Stimulated activated naive CD8-positive, alpha-beta T cell treated with anti-CD3 and anti-CD28 coated beads, Interleukin-15, amount 100 ng/mL, for 72 hours (primary cell): ENCODE measurements around the gene NPR3.

Experiments
- ATAC-seq: fragments of 150-1000 bp; cut with Tn5 transposase; 2 replicates; pipeline ENCODE4 v1.10.0; 2021; ENCODE audit warnings: mild to moderate bottlenecking, moderate library complexity
- DNase-seq, 2 donors: peaks; one replicate each; pipeline ENCODE4 v3.0.0; 2021 to 2022
- H3K27ac Mint-ChIP-seq, 2 donors: one replicate each; pipeline ENCODE4 v1.8.0; 2022; ENCODE audit warnings: mild to moderate bottlenecking in 2 of 2, mixed read lengths in 2 of 2, moderate library complexity in 2 of 2
- H3K27me3 Mint-ChIP-seq: one replicate; pipeline ENCODE4 v1.8.0; 2022; ENCODE audit warnings: mixed read lengths
- H3K4me1 Mint-ChIP-seq: one replicate; pipeline ENCODE4 v1.8.0; 2022; ENCODE audit warnings: mild to moderate bottlenecking, mixed read lengths
- H3K4me3 Mint-ChIP-seq, 2 donors: one replicate each; pipeline ENCODE4 v1.8.0; 2022; ENCODE audit warnings: mild to moderate bottlenecking in 2 of 2, mixed read lengths in 2 of 2, moderate library complexity in 1 of 2
- H3K9me3 Mint-ChIP-seq, 2 donors: one replicate each; pipeline ENCODE4 v1.8.0; 2022; ENCODE audit warnings: mixed read lengths in 2 of 2

NPR3 gene

GRCh38 chr5:32770444-32770843 lies 59.3 kb downstream of the NPR3 start:
- H3K4me1 Mint-ChIP-seq, result no peaks in the 10 kb centered on the region
- H3K9me3 Mint-ChIP-seq, result peaks cover 0 to 6% of the 10 kb centered on the region in 2 donors
- ATAC-seq, result no peak
- H3K4me3 Mint-ChIP-seq, result no peak overlapping the region
- DNase-seq, result no peak
- H3K27ac Mint-ChIP-seq, result no peak overlapping the region
- H3K27me3 Mint-ChIP-seq, result no peaks in the 10 kb centered on the region

DNA sequence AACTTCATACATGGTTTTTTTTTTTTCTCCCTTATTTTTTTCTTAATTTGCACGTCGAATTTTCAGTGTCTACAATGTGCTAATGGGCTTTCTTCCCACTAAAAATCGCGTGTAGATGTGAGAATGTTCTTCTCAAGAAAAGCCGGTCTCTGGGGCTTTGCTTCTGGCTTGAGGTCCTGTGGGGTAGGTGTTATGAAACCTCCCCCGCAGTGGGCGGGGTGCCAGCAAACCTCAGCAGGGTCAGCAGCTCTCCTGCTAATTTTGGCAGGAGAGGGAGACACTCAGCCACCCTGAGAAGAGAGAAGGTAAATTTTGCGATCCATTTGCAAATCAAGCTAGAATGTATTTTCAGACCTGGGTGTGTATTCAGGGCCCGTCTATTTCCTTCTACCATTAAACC lies 59.9 kb downstream of the NPR3 start:
- DNase-seq (no peak), ATAC-seq (no peak)
- Mint-ChIP-seq H3K4me1 (no peaks in the 10 kb centered on the region), H3K4me3 (no peak overlapping the region), H3K27ac (no peak overlapping the region), H3K9me3 (peaks cover 0 to 6% of the 10 kb centered on the region in 2 donors), H3K27me3 (no peaks in the 10 kb centered on the region)

- no peak overlapping the region for H3K27ac Mint-ChIP-seq
- no peak overlapping the region for H3K4me3 Mint-ChIP-seq
- H3K9me3 Mint-ChIP-seq, result peaks cover 0 to 6% of the 10 kb centered on the region in 2 donors
- no peaks in the 10 kb centered on the region for H3K27me3 Mint-ChIP-seq
- no peaks in the 10 kb centered on the region for H3K4me1 Mint-ChIP-seq
- no peak for ATAC-seq
- DNase-seq, result no peak
Observed at GRCh38 chr5:32773944-32774343, 62.8 kb downstream of the NPR3 start.

DNA sequence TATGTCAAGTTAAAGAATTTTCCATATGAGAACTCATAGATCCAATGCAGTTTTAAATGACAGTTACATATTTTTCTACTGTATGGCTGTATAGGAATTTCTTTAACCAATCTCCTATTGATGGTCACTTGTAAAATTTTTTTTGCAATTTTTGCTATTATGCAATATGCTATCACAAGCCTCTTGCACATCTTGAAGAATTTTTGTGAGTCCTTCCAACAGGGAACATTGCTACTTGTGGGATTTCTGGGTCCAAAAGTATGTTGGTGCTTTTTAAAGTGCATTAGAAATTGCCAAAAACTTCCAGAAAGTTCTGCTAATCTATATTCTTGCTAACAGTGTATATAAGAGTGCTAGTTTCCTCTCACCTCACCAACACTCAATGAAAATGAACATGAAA lies 65.1 kb downstream of the NPR3 start:
- peaks cover 0 to 6% of the 10 kb centered on the region in 2 donors for H3K9me3 Mint-ChIP-seq
- no peaks in the 10 kb centered on the region for H3K4me1 Mint-ChIP-seq
- H3K27ac Mint-ChIP-seq, result no peak overlapping the region
- no peak overlapping the region for H3K4me3 Mint-ChIP-seq
- H3K27me3 Mint-ChIP-seq, result no peaks in the 10 kb centered on the region
- no peak for ATAC-seq
- DNase-seq, result no peak

- DNase-seq (no peak), ATAC-seq (no peak)
- H3K9me3 Mint-ChIP-seq, result peaks cover 0 to 6% of the 10 kb centered on the region in 2 donors
- H3K27ac Mint-ChIP-seq, result no peak overlapping the region
- no peaks in the 10 kb centered on the region for H3K27me3 Mint-ChIP-seq
- no peaks in the 10 kb centered on the region for H3K4me1 Mint-ChIP-seq
- H3K4me3 Mint-ChIP-seq, result no peak overlapping the region
Observed at GRCh38 chr5:32777222-32777621, 66.1 kb downstream of the NPR3 start.

DNA sequence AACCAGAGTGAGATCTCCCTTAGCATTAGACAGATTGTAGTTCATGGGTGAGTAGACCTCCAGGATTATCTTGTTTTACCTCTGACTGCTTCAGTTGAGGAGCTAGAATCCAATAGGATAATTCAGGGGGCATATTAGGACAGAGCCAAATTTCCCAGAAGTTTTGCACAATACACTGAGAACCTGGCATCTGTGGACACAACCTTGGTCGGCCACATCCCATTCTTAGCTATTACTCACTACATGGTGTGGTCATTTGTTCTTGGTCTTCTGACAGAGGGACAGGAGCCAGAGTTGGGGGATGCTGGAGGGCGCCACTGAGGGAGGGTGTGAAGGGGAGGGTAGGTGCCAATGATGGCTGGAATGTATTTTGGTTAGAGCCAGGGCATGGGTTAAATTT lies 66.6 kb downstream of the NPR3 start:
- Mint-ChIP-seq H3K4me1 (no peaks in the 10 kb centered on the region), H3K27me3 (no peaks in the 10 kb centered on the region), H3K27ac (no peak overlapping the region), H3K4me3 (no peak overlapping the region), H3K9me3 (peaks cover 0 to 6% of the 10 kb centered on the region in 2 donors)
- no peak for DNase-seq
- ATAC-seq, result no peak

DNA sequence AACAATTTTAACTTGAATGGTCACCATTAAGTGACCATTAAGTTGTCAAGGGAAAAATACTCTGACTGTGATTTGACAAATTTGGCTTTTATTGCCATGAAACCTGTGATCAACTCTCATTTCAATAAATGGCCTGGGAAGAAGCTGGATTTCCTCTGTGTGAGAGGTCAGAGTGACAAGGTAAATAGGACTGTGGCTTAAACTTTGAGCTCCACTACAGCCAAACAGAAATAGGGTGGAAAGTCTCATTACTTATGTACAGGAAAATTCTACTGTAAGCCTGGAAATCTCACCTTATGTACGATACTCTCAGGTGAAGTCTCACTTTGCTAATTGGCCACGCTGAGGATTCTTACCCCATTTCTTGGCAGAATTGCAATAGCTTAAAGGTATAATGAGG lies 67.3 kb downstream of the NPR3 start:
- Mint-ChIP-seq H3K4me3 (no peak overlapping the region), H3K4me1 (no peaks in the 10 kb centered on the region), H3K27ac (no peak overlapping the region), H3K9me3 (peaks cover 0 to 6% of the 10 kb centered on the region in 2 donors), H3K27me3 (no peaks in the 10 kb centered on the region)
- DNase-seq (no peak), ATAC-seq (no peak)

- no peaks in the 10 kb centered on the region for H3K4me1 Mint-ChIP-seq
- H3K4me3 Mint-ChIP-seq, result no peak overlapping the region
- H3K27ac Mint-ChIP-seq, result no peak overlapping the region
- H3K9me3 Mint-ChIP-seq, result no peaks in the 10 kb centered on the region
- DNase-seq (no peak), ATAC-seq (no peak)
- no peaks in the 10 kb centered on the region for H3K27me3 Mint-ChIP-seq
Observed at GRCh38 chr5:32779754-32780415, 68.8 kb downstream of the NPR3 start.

DNA sequence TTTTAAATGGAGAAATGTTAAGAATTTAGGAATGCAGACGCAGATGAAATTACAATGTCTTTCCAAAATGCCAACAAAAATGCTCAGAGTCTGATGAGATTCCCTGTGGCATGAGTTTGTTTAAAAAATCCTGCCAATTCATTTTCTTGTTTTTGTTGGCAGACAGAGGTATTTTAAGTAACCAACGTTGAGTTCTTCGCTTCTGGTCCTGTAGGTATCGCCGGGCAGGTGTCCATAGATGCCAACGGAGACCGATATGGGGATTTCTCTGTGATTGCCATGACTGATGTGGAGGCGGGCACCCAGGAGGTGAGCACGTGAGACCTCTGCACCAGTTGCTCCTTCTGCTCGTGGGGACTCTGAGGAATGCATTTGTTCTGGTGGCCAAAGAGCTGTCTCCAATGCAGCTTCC lies 69.4 kb downstream of the NPR3 start:
- DNase-seq (no peak), ATAC-seq (no peak)
- Mint-ChIP-seq H3K27ac (no peak overlapping the region), H3K9me3 (no peaks in the 10 kb centered on the region), H3K27me3 (no peaks in the 10 kb centered on the region), H3K4me3 (no peak overlapping the region), H3K4me1 (no peaks in the 10 kb centered on the region)

DNA sequence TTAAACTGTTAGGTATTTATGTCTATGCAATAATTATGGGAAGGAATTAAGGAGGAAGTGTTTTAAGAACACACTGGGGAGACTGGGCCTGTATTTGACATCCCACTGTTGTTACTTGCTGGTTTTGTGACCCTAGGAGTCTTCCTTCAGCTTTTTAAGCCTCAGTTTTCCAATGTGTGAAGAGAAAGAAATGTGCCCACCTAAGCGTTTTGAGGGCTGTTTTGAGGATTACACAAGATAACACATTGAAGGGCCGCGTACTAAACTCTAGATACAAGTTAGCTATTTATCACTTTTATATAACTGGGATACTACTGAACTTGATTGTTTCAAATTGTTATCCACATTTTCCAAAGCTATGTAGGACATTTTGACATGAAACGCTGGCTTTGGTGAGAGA lies 72.5 kb downstream of the NPR3 start:
- Mint-ChIP-seq H3K27ac (no peak overlapping the region), H3K9me3 (no peaks in the 10 kb centered on the region), H3K4me1 (no peaks in the 10 kb centered on the region), H3K4me3 (no peak overlapping the region), H3K27me3 (peaks cover 5% of the 10 kb centered on the region)
- ATAC-seq, result no peak
- no peak for DNase-seq

DNA sequence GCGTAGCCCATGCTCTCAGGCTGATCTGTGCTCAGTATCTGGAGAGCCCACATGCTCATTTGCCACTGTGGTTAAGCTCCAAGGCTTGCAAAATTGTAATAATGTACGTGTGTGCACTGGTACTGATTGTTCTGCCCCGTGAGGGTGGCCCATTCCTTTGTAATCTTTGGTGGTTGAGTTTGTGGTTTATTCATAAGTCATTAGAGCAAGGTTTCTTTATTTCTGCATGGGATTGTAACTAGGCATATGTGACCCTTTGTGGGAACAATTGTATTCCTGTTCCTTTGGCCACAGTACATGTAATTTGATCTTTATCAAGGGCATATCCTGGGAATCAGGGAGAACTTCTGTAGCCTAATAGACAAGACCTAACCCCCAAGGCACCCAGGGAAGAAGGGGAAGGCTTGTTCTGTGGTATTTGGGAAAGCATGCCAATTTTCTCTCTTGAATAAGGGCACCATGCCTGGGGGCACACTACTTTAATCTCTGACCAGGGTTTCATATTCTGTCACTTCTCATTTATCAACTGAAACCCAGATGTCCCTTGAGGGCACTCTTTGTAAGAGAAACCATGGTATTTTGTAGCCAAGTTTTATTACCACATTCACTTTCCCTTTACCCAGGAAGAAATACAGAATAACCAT lies 74.6 kb downstream of the NPR3 start:
- Mint-ChIP-seq H3K9me3 (no peaks in the 10 kb centered on the region), H3K4me1 (no peaks in the 10 kb centered on the region), H3K4me3 (no peak overlapping the region), H3K27ac (no peak overlapping the region), H3K27me3 (peaks cover 5% of the 10 kb centered on the region)
- DNase-seq (no peak), ATAC-seq (no peak)

GRCh38 chr5:32786311-32786710 lies 75.2 kb downstream of the NPR3 start:
- no peak overlapping the region for H3K4me3 Mint-ChIP-seq
- H3K27me3 Mint-ChIP-seq, result peaks cover 5% of the 10 kb centered on the region
- no peak overlapping the region for H3K27ac Mint-ChIP-seq
- DNase-seq, result no peak
- no peak for ATAC-seq
- H3K4me1 Mint-ChIP-seq, result no peaks in the 10 kb centered on the region
- H3K9me3 Mint-ChIP-seq, result no peaks in the 10 kb centered on the region

GRCh38 chr5:32790411-32790951 lies 79.4 kb downstream of the NPR3 start:
- no peaks in the 10 kb centered on the region for H3K4me1 Mint-ChIP-seq
- no peak overlapping the region for H3K4me3 Mint-ChIP-seq
- peaks cover 5% of the 10 kb centered on the region for H3K27me3 Mint-ChIP-seq
- H3K9me3 Mint-ChIP-seq, result no peaks in the 10 kb centered on the region
- H3K27ac Mint-ChIP-seq, result no peak overlapping the region
- DNase-seq (no peak), ATAC-seq (no peak)

GRCh38 chr5:32791536-32792243 lies 80.6 kb downstream of the NPR3 start:
- DNase-seq (no peak), ATAC-seq (no peak)
- Mint-ChIP-seq H3K4me1 (no peaks in the 10 kb centered on the region), H3K27ac (no peak overlapping the region), H3K9me3 (no peaks in the 10 kb centered on the region), H3K27me3 (no peaks in the 10 kb centered on the region), H3K4me3 (no peak overlapping the region)

DNA sequence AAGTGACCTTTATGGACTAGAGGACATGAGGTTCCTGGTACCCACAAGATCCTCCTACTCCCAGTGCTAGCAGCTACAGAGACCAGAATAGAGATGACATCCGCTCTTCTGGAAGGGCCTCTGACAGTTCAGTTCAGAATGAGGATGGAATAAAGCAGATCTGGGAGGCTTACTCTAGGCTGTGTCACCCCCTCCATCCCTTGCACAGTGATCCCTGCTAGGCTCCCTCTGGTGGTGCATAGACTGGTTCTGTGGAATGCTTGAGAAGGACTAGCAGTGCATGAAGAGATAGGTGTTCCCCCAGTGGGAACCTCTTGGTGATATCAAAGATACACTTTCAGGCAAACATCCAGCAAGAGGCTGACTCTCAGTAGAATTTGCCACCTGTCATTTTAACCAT lies 83.0 kb downstream of the NPR3 start:
- H3K27me3 Mint-ChIP-seq, result no peaks in the 10 kb centered on the region
- H3K9me3 Mint-ChIP-seq, result no peaks in the 10 kb centered on the region
- no peak for ATAC-seq
- H3K4me1 Mint-ChIP-seq, result no peaks in the 10 kb centered on the region
- H3K4me3 Mint-ChIP-seq, result no peak overlapping the region
- no peak for DNase-seq
- H3K27ac Mint-ChIP-seq, result no peak overlapping the region

- Mint-ChIP-seq H3K27me3 (no peaks in the 10 kb centered on the region), H3K27ac (no peak overlapping the region), H3K4me3 (no peak overlapping the region), H3K4me1 (no peaks in the 10 kb centered on the region), H3K9me3 (peaks cover 13 to 18% of the 10 kb centered on the region in 2 donors)
- ATAC-seq (no peak), DNase-seq (no peak)
Observed at GRCh38 chr5:32802764-32803163, 91.6 kb downstream of the NPR3 start.
